Omental fat pad (tissue), 4 donors: Measurements from ENCODE around the gene ZFP42. TPM values are rescaled to one million over a fixed set of nuclear protein-coding genes. Genes with fewer than 3 reads are reported as not detected.

Experiments
- ATAC-seq: fragments of 150-250 bp; one replicate; pipeline ENCODE4 v1.9.1; 2016; ENCODE audit warnings: mild to moderate bottlenecking, moderate library complexity; ENCODE audit not compliant: low FRiP score
- DNase-seq: peaks from one replicate; pipeline ENCODE4 v3.0.0-alpha.2; 2019; ENCODE audit warnings: low spot score
- total RNA-seq, 4 donors: library from RNA; depleted of rRNA; stranded (reverse); fragments of >200 nt; gene quantifications; one replicate each; pipeline ENCODE4 v1.1.0, GENCODE V29; 2016
- TF ChIP-seq, protein P1 (sequence below), 3 donors: fragments of 450-650 bp; IDR thresholded peaks; one replicate each; pipeline ENCODE4 v1.5.1; 2016 to 2017; ENCODE audit warnings: antibody characterized with exemption in 3 of 3, mild to moderate bottlenecking in 3 of 3, moderate library complexity in 2 of 3

ZFP42 gene
- total RNA-seq, 4 donors from 2014 or later: 0.24 to 0.46 TPM; not detected in 2

DNA sequence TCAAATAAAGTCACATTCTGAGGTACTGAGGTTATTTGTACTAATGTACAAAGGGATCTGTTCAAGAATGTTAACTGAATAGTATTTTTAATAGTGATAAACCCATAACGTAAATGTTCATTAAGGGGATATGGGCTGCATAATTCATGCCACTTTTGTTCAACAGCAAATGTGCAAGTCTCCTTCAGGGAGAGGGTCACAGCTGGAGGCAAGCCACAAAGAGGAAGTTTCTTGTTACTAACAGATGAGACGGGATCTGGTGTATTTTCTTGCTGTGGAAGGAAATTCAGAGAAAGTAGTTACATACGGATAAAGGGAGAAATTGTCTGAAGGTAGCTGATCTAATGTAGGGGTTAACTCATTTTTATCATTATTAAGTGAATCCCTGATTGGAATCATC, 10.0 kb downstream of the ZFP42 start:
- DNase-seq (no peak), ATAC-seq (no peak)
- TF ChIP-seq, protein P1, sequence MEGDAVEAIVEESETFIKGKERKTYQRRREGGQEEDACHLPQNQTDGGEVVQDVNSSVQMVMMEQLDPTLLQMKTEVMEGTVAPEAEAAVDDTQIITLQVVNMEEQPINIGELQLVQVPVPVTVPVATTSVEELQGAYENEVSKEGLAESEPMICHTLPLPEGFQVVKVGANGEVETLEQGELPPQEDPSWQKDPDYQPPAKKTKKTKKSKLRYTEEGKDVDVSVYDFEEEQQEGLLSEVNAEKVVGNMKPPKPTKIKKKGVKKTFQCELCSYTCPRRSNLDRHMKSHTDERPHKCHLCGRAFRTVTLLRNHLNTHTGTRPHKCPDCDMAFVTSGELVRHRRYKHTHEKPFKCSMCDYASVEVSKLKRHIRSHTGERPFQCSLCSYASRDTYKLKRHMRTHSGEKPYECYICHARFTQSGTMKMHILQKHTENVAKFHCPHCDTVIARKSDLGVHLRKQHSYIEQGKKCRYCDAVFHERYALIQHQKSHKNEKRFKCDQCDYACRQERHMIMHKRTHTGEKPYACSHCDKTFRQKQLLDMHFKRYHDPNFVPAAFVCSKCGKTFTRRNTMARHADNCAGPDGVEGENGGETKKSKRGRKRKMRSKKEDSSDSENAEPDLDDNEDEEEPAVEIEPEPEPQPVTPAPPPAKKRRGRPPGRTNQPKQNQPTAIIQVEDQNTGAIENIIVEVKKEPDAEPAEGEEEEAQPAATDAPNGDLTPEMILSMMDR (IDR thresholded peaks at IDR 0.05): no peak

DNA sequence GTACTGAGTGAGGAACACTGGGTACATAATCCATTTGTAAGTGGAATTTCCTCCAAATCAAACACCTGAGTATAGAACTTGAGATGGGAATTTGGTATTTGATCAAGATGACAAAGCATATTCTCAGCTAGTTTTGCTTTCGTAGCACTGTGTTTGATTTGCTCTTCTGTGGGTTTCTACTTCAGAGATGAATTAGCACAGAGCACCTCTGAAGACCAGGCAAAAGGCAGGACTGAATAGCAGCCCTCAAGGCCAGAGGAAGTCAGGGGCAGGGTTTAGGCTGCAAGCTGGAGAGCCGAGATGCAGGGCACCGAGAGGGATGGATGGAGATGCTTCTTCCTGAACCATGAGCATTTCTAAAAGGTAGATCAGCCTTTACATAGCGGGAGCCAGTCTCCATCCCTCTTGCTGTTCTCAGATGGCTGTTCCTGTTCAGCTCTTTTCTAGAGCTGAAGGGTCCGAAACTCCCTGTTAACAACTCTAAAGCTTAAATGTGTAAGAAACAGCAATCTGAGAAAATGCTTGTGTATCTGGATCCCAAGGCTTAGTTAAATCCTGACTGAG, 10.8 kb downstream of the ZFP42 start:
- TF ChIP-seq, protein P1 (IDR thresholded peaks at IDR 0.05): no peak
- no peak for ATAC-seq
- DNase-seq: no peak

DNA sequence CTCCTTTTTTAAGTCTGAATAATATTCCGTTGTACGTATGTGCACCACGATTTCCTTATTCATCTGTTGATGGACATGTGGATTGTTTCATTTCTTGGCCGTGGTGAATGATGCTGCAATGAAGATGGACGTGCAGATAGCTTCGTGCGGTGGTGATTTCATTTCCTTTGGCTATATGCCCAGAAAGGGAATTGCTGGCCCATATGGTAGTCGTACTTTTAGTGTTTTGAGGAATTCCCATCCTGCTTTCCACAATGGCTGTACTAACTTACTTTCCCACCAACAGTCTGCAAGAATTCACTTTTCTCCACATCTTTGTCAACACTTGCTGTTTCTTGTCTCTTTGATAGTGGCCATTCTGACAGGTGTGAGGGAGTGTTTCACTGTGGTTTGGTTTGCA, 12.8 kb downstream of the ZFP42 start:
- DNase-seq (no peak), ATAC-seq (no peak)
- TF ChIP-seq, protein P1 (IDR thresholded peaks at IDR 0.05): no peak

DNA sequence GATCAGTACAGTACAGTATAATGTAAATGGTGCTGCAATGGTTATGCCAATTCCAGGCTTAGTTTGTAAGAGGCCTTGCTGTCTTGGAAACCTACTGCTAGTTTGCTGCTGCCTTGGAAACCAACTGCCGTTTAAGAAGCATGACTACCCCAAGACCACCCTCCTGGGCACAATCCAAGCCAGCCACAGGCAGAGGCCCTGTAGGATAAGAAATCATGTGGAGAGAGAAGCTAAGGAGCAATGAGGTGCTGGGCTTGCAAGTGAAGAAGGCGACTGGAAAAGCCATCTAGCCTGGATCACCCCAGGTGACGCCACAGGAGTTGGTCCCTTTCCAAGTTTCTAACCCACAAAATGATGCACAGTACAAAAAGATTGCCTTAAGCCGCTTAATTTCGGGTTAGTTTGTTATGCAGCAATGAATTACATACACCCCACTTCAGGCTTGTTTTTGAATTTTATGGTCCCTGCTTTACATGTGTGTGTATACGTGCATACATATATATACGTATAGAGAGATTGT, 16.9 kb downstream of the ZFP42 start:
- DNase-seq (no peak), ATAC-seq (no peak)
- TF ChIP-seq, protein P1 (IDR thresholded peaks at IDR 0.05): no peak

DNA sequence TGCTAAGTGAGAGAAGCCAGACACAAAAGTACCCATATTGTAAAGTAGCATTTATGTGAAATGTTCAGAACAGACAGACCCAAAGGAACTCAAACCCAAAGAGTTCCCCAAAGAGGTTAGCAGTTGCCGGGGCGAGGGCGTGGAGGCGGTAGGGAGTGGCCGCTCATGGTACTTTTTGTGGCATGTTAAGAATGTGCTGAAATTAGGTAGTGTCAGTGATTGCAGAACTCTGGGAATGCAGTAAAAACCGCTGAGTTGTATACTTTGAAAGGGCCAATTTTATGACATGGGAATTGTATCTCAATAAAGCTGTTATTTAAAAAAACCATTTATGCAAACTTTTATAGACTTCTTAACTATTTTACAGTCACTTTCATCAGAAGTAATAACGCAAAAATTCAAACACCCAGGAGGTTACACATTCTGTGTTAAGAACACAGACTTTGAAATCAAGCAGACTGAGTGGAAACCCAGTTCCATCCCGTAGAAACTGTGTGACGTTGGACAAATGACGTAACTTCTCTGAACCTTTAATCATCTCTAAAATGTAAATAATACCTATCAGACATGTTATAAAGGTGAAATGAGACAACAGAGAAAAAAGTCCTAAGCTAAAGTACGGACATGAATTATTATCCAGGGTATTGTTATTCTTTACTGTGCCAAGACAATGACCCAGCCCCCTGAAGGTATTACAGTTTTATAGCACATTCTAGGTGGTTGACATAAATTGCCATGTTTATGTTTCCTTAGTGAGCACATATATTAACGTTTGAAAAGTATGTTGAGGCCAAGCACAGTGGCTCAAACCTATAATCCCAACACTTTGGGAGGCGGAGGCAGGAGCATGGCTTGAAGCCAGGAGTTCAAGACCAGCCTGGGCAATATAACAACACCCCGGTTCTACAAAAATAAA, 19.7 kb downstream of the ZFP42 start:
- DNase-seq (no peak), ATAC-seq (no peak)
- TF ChIP-seq, protein P1 (IDR thresholded peaks at IDR 0.05): no peak

DNA sequence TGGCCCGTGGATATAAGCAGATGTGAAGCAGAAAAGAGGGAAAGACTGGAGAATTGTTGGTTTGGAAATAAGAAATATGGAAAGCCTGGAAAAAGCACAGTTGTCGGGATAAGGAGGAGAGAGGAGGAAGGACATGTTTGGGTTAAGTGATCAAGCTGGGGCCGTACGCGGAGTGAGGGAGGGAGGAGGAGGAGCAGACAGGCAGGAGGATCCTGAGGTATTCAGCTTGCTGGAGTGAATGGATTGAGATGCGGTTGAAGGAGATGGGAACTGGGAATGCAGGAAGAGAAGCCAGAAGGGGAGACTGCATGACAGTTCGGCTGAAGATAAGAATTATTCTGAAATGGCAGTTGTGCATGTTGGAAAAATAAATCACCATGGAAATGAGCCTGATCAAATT, 21.2 kb downstream of the ZFP42 start:
- no peak for DNase-seq
- TF ChIP-seq, protein P1 (IDR thresholded peaks at IDR 0.05): no peak

More for the DNA sequence above, 21.2 kb downstream of the ZFP42 start:
- ATAC-seq: no peak
